GM19468 (cell line): Measurements from ENCODE around the gene CREB5.
A peak's percentile ranks its signal among the peaks of the same experiment; 100 is the strongest.
"Not testable (repeated sequence)": the region's sequence is repeated elsewhere in the genome, so short reads cannot be mapped to it uniquely, and the experiment has no call there.

Experiments used
- ATAC-seq: cut with Tn5 transposase; IDR thresholded peaks from one replicate; pipeline ENCODE4 v1.9.1; 2021; ENCODE audit warnings: mild to moderate bottlenecking, moderate library complexity, moderate number of reproducible peaks; ENCODE audit not compliant: unreplicated experiment; ENCODE audit errors: extremely low read depth

CREB5 gene

DNA sequence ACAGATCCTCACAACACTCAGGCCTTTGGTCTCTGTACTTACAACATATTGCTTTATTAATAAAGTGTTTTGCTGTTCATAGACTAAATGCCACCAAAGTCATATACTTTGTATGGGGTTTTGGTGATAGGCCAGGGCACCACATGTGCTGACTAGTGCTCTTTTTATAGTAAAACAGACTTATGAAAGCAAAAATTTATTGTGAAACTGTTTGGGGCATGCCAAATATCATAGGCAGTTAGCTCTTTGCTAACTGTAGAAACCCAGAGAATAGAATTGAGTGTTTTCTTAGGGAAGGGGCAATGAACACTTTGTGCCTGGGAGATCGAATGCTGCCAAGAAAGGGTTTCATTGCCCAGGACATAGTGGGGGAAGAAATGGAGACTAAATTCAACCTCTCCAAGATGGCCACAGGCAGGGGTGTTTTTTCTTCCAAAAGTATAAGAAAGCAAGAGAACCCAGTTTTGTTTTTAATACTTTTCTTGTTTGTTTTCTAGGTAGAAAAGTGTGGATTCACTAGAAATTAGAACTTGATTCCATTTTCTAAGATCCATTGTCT, 403.1 kb downstream of the CREB5 start:
- peak; percentile 3 for ATAC-seq

DNA sequence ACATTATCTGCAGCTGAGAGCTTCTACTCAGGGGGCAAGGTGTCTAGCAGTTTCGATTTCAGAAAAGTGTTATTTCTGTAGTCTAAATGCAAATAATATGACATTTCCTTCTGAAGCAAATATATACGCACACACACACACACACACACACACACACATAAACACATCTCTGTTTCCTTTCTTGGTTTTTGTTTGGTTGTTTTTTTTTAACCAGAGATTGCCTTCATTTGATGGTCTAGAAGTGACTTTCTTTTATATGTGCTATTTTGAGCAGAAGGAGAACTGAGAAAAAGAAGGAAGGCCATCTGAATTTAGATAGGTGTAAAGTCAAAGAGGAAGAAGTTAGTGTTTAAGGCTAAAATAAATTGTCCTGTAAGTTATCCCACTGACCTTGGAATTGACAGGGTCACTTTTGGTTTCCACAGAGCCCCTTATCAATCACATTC, 403.6 kb downstream of the CREB5 start:
- ATAC-seq, result peak; percentile 29

DNA sequence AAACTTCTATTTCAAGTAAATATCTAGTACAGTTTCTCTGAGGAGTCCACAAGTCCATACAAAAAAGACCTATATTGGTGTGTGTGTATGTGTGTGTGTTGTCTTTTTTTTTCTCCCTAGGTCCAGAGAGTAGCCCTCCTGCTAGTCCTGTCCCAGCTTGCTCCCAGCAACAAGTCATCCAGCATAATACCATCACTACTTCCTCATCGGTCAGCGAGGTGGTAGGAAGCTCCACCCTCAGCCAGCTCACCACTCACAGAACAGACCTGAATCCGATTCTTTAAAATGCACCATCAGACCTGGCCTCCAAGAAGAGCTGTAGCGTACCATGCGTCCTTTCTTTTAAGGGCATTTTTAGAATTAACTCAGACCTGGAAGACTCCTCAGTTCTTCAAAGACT, 406.7 kb downstream of the CREB5 start:
- ATAC-seq, result no peak

DNA sequence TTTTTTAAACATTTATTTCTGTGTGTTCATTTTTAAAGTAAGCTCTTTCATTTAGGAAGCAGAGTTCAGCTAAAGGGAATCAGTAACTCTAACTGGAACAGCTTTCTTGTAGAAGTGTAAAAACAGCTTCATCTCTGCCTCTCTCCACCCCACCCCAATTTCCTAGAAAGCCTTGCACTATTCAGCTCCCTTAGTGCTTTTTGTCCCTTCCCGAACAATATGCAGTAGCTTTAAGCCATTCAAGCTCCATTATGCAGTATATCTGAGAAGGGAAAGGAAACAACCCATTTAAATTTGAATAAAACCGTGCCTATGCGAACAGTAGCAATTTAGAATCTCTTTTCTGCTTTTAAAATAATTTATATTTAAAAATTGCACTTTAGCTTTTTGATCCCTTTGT, 411.3 kb downstream of the CREB5 start:
- no peak for ATAC-seq

DNA sequence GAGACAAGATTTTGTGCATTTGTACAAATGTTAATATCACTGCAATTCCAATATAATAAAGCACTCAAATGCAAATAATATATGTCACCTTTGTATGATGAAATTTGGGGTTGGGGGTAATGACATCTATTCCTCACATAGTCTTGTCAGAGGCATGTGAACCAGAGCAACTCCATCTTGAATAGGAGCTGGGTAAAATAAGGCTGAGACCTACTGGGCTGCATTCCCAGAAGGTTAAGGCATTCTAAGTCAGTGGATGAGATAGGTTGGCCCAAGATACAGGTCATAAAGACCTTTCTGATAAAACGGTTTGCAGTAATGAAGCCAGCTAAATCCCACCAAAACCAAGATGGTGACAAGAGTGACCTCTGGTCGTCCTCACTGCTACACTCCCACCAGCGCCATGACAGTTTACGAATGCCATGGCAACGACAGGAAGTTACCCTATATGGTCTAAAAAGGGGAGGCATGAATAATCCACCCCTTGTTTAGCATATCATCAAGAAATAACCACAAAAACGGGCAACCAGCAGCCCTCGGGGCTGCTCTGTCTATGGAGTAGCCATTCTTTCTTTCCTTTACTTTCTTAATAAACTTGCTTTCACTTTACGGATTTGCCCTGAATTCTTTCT, 413.6 kb downstream of the CREB5 start:
- not testable (repeated sequence) for ATAC-seq

DNA sequence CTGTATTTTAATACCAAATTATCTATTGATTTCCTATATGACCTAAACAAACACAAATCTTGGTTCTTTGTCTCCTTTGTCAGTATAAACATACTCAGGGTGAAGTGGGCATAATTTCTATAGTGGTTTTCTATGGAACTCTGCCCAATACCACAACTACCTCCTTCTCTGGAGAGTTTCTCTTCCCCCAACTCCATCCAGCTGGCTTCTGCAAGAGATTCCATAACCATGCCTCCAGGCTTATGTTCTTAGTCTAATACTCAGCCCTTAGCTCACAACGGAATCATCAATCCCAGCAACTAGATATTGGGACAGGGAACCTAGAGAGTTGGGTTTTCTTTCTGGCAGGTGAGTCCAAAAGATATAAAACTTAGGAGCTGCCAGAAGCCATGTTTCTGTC, 418.5 kb downstream of the CREB5 start:
- ATAC-seq, result no peak

DNA sequence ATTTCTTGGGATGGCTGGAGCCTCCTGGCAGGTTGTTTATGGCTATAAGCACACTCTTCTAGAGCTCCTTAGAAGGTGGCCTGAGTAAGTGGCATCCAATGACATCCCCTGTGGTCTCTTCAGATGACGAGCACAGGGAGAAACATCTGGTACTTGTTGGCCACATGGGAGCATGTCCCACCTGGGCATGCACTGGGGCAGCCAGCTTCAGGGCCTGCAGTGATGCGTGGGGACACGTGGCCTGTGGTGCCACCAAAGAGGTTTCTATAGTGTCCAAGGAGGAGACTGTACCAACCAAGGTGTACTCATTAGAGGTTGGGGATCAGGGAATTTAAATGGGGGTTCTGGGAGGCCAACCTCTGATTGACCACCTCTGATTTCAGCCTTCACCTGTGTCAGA, 420.4 kb downstream of the CREB5 start:
- no peak for ATAC-seq

DNA sequence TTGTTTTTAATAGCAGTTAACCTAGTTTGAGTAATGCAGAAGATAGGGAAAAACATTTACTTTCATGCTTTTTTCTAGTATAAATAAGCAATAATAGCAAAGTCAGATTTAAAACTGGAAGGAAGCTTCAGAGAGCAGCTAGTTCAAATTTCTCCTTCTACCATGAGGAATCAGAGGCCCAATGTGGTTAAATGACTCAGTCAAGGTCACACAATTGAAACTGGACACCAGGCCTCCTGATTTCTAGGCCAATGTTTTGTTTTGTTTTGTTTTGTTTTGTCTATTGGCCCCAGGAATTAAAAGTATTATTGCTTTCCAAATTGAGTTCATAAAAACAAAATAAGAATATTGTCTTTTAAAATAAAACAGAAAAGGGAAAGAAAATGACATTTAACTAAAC, 423.5 kb downstream of the CREB5 start:
- ATAC-seq, result no peak

DNA sequence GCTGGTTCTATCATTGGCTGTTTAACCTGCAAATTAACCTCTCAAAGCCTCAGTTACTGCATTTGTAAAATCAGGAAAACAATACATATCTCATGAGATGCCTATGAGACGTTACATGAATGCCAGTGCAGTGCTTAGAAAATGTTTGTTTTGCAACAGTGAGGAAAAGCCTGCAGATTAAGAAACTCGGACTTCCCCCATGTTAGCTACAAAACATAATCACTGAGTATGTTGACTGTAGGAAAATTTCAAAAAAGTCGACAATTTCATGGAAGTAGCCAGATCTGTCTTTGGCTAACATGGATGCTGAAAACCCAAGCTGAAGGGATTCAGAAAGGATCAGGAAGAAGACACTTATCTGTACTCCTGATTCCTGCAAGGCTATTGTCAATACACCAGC, 424.4 kb downstream of the CREB5 start:
- no peak for ATAC-seq

DNA sequence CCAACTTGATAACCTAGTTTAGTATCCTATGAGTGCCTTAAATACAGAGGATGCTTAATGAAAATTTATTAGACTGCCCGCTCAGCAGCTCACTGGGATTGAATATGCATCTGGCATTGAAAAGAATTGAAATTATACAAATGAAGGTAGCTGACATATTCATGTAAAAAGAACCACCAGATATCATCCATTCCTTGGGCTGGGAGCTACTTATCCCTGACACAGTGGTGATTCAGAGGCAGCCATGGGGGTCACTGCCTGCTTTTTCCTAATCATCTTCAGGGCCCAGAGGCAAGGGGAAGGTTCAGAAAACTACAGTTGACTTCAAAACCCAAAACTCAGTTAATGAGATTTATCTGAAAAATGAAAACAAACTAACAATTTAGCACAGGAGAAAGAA, 424.9 kb downstream of the CREB5 start:
- ATAC-seq, result no peak

DNA sequence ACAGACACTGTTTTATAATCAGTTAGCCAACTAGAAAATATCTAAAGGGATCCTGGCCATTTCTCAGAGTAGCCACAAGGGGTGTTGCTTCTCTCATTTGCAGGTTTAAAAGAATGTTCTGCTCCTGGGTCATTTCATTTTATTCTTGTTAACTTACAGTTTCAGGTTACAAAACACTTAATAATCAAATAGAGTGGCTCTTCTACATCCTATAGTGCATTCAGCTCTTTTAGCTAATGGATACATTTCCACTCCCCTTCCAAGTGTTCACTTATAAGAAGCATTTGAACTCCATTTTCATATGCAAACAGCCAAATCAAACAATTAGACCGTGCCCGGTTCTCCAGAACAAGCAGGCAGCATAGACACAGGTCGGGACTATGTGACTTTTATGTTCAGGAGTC, 428.3 kb downstream of the CREB5 start:
- ATAC-seq, result no peak

DNA sequence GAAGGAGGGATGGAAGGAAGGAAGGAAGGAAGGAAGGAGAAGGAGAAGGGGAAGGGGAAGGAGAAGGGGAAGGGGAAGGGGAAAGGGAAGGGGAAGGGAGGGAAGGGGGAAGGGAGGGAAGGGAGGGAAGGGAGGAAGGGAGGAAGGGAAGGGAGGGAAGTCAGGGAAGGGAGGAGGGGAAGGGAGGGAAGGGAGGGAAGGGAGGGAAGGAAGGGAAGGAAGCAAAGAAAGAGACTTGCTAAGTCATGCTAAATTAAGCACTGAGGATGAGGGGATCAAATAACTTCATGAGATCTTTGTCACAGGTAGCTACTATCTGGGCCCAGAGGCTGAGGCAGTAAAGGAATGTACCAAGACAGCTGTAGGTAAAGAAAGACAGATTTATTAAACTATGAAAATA, 429.4 kb downstream of the CREB5 start:
- no peak for ATAC-seq

DNA sequence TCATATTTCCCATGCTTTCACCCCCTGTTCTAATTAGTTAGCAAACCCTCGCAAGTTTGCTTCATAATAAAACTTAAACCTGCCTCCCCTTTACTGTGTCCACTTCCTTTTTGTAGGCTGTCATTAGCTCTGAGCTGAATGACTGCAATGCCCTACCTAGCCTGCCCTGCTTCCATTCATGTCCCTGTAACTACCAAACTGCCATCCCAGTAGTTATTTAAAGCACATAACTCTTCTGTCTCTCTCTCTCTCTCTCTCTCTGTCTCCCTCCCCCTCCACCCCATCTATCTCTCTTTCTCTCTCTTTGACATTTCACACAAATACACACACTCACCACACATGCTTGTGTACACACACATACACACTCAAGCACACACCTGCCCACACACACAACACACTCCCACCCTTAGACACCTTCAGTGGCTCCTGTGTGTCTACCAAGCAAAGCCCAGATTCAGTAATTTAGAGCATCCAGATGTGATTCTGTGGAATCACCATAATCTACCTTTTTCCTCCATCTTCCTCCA, 430.5 kb downstream of the CREB5 start:
- ATAC-seq, result no peak

DNA sequence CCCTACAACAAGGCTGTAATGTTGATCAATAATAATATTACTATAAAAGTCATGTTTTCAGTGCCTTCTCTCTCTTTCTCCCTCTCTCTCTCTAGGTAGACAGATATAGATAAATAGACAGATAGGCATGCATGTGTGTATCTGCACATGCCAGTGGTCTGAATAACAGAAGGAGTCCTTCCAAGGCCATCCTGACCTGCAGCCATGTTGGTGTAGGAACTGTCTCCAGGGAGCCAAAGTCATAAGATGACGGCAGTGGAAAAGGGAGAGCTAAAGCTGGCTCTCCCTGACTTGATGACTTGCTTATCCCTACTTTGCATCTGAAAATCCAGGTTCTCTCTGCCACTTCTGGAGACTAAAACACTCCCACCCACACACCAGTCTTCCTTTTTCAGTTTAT, 432.8 kb downstream of the CREB5 start:
- no peak for ATAC-seq

DNA sequence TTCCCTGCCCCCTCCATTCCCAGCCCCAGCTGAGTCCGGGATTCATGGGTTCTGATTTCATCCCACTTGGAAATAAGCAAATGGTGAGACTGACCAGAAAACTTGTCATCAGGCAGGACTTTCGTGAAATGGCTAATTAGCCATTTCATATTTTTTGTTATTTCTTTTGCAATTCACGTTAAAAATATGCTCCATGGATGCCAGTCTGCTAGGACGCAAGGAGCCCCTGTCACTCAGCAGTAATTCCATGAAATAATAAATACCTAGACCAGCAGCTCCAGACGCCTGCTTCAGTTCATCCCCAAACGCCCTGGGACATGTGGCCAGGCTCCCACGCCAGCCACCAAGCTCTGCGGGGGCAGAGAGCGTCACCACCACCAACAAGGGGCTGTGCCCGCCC, 434.9 kb downstream of the CREB5 start:
- no peak for ATAC-seq

DNA sequence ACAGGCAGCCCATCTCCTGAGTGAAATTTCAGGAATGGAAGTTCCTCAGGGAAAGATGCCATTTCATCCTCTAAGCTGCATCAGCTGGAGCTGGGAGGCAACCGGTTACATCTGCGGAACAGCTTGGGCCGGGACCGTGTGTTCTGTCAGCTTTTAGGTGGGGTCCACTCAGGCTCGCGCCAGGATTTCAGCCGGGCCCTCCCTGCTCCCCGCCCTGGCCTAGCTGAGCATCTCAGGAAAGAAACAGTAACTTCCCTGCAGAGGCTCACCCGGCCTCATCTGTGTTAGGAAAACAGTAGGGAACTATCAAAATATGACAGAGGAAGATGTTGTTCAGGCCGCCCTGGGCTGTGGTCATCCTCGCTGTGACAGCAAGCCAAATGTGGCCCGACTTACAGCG, 435.4 kb downstream of the CREB5 start:
- ATAC-seq, result no peak

DNA sequence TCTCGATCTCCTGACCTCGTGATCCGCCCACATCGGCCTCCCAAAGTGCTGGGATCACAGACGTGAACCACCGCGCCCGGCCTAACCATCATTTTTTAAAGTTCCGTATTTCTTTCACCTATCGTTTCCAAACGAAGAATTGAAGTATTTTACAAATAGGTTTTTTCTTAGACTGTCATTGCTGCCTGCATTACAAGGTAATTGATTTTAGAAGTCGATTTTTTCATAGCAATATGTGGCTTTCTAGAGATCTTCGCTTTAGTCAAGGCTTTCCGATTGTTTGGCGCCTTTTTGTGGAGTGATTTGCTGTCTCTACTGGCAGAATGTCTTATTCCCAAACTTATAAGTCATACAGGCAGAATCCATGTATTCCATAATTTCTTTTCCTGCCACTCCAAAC, 436.6 kb downstream of the CREB5 start:
- no peak for ATAC-seq

DNA sequence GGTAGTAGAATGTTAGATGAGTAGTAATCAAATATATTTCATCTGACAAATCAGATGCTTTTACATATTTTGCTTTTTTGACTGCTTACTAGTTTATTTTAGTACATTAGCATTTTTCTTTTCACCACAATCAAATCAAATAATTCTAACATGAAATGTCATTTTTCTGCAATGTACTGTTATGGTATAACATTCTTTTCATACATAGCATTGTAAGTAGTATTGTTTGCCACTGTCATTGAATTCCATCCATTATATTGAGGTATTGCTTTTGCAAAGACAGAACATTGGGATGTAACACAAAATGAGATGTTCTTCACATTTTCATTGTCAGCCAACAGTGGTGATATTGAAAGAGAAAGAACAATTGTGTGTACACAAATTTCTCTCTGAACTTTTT, 438.4 kb downstream of the CREB5 start:
- ATAC-seq, result no peak

DNA sequence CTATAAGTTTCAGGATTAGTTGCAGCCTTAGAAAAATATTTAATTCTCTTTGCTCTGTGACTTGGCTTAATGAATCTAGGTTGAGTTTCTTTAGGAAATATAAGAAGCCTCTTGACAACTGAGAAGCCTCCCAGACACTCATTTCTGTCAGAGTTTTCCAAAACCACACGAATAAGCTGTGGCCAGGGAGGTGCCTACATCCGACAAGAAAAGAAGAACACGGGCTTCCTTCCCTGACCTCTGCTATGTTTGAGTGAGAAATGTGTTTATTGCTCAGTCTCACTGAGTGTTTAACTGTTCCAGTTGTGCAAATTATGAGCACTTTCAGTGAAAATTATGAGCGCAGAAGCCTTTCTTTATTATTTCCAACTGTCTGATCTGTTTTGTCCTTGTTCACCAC, 440.8 kb downstream of the CREB5 start:
- no peak for ATAC-seq

DNA sequence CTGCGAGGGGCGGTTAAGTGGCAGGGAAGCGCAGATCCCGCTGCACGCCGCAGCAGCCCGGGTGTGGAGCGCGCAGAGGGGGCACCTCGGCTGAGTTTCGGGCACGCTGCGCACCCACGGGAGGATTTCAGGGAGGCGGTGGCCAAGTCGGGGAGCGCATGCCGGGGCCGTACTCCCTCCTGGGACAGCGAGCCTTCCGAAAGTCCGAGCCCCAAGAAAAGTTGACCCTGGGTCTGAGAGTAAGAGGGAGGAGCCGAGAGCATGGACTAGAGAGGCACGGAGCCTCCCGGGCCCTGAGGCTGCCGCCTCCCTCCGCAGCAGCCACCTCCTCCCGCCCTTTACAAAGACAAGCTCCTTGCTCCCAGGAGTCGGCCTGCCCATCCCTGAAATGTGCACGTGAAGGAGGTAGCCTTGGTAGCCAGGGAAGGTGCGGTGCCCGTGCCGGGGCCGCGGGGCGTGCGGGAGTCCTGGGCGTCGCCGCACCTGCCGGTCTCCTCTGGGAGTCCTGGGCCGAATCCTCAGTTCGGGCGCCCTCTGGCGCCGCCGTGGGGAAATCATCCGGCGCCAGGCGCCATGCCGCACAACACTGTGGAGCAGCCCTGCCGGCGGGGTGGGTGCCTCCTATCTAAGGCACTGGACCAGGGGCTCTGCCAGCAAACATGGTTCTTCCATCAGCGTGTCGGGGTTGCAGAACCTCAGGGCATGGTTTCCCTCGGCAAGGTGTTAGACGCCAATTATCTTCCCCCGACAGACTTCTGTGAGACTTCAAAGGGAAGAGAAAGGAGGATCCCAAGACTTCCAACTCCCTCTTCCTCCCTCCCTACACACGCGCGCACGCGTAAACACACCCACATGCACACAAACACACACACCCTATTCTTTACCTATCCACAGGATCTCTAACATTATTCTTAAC, 441.8 kb downstream of the CREB5 start:
- peak; percentile 86 for ATAC-seq

DNA sequence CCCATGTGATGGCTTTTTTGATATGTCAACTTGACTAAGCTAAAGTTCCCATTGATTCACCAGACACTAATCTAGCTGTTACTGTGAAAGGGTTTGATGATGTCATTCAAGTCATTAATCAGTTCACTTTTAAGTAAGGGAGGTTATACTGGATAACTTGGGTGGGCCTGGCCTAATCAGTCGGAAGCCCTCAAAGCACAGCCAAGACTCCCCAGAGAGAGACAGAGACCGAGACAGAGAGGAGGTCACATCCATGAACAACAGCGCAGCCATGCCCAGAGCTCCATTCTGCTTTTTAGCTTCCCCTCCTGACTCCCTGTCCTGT, 442.4 kb downstream of the CREB5 start:
- no peak for ATAC-seq
